Measurements from ENCODE around the gene FILIP1L. TPM values are rescaled to one million over a fixed set of nuclear protein-coding genes. Genes with fewer than 3 reads are reported as not detected.

Gene FILIP1L
- total and polyA plus RNA-seq, 12 donors: 5.3 to 33.2 (median 17.4) TPM

DNA sequence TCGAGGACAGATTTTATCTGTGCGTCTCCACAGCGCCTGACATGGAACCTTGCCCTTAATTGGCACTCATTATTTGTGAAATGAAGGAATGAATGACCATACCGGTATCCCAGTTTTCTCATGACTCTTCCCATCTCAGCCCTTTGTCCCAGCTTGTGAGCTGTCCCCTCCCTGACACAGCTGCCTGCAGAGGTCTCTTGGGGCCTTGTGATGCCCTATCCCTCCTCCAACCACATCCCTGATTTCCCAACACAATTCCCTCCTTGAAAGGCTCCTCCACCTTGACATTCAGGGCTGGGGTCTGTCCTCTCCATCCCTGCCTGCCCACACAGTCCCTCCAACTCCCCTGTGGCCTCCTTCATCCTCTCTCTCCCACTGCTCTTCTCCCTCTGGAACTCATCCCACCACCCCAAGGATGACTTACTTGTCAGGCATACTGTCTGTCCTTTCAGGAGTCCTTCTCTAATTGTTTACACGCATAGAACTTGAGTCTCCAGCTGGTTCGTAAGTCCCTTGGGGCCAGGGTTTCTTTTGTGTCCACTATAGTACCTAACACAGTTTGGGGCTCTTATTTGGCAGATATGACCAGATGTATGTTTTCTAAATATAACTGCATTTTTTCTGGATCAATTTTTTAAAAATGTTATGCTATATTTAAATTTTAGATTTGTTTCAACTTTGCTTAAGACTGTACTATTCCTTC lies 35.6 kb upstream of the FILIP1L start:
- DNase-seq: no peak
- Histone ChIP-seq H3K27ac (peak overlapping the region in 3 of 5 donors; percentile 43 to 70 (median 58)), H3K9me3 (replicated peaks in 1 of 3) (no peaks in the 10 kb centered on the region), H3K4me1 (replicated peaks in 1 of 2) (peaks cover 0 to 21% of the 10 kb centered on the region in 2 donors), H3K36me3 (replicated peaks in 1 of 2) (no peaks in the 10 kb centered on the region), H3K27me3 (no peaks in the 10 kb centered on the region), H3K4me3 (no peak overlapping the region)
- 91 to 96% (median 95%) methylated on average over 6 of the region's 6 CpGs for WGBS, 4 donors
- TF ChIP-seq, protein P1, sequence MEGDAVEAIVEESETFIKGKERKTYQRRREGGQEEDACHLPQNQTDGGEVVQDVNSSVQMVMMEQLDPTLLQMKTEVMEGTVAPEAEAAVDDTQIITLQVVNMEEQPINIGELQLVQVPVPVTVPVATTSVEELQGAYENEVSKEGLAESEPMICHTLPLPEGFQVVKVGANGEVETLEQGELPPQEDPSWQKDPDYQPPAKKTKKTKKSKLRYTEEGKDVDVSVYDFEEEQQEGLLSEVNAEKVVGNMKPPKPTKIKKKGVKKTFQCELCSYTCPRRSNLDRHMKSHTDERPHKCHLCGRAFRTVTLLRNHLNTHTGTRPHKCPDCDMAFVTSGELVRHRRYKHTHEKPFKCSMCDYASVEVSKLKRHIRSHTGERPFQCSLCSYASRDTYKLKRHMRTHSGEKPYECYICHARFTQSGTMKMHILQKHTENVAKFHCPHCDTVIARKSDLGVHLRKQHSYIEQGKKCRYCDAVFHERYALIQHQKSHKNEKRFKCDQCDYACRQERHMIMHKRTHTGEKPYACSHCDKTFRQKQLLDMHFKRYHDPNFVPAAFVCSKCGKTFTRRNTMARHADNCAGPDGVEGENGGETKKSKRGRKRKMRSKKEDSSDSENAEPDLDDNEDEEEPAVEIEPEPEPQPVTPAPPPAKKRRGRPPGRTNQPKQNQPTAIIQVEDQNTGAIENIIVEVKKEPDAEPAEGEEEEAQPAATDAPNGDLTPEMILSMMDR (IDR thresholded peaks at IDR 0.05): no peak
- TF ChIP-seq POLR2A (IDR thresholded peaks at IDR 0.05): no peak
- intact Hi-C loops (cut with DNase I): loop anchor here in 1 of 2 donors (10.0 kb wide), 1 partner anchor 75 kb away; no protein-coding TSS in a partner anchor

GRCh38 chr3:100149130-100149529 lies 34.8 kb upstream of the FILIP1L start:
- H3K36me3 ChIP-seq (replicated peaks in 1 of 2): no peaks in the 10 kb centered on the region
- intact Hi-C loops (cut with DNase I): no loop called here
- H3K27ac ChIP-seq: no peak overlapping the region
- H3K4me1 ChIP-seq (replicated peaks in 1 of 2): peaks cover 0 to 21% of the 10 kb centered on the region in 2 donors
- TF ChIP-seq, protein P1 (IDR thresholded peaks at IDR 0.05): no peak
- no peak for TF ChIP-seq POLR2A (IDR thresholded peaks at IDR 0.05)
- 83 to 97% (median 88%) methylated on average over 2 of the region's 2 CpGs for WGBS, 4 donors
- no peak for DNase-seq
- H3K9me3 ChIP-seq (replicated peaks in 1 of 3): no peaks in the 10 kb centered on the region
- H3K27me3 ChIP-seq: no peaks in the 10 kb centered on the region
- H3K4me3 ChIP-seq: no peak overlapping the region

- WGBS, 4 donors: 83 to 100% (median 92%) methylated on average over 1 of the region's 1 CpG
- Histone ChIP-seq H3K36me3 (replicated peaks in 1 of 2) (no peaks in the 10 kb centered on the region), H3K27me3 (no peaks in the 10 kb centered on the region), H3K4me3 (no peak overlapping the region), H3K4me1 (replicated peaks in 1 of 2) (no peaks in the 10 kb centered on the region), H3K27ac (no peak overlapping the region), H3K9me3 (replicated peaks in 1 of 3) (no peaks in the 10 kb centered on the region)
- no peak for DNase-seq
- TF ChIP-seq POLR2A (IDR thresholded peaks at IDR 0.05): no peak
- intact Hi-C loops (cut with DNase I): no loop called here
Observed at GRCh38 chr3:100144255-100144866, 30.1 kb upstream of the FILIP1L start.

DNA sequence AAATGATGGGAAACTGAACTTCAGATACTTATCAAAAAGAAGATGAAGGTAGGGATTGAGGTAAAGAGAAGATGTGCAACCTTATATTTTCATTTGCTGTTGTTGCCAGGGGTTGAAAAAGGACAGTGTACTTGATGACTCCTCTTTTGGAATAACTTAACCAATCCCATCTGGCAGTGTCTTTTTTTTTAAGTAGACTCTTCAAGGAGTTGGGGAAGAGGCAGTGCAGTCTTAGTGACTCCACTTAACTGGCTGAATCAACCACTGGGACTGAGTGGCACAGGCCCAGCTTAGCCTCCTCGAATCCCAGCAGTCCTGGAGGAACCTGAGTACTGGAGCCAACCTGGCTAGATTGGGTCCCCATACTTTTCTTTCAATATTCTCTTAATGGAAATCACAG lies 27.3 kb upstream of the FILIP1L start:
- Histone ChIP-seq H3K27me3 (no peaks in the 10 kb centered on the region), H3K36me3 (replicated peaks in 1 of 2) (no peaks in the 10 kb centered on the region), H3K9me3 (replicated peaks in 1 of 3) (no peaks in the 10 kb centered on the region), H3K4me3 (no peak overlapping the region), H3K27ac (no peak overlapping the region), H3K4me1 (replicated peaks in 1 of 2) (no peaks in the 10 kb centered on the region)
- intact Hi-C loops (cut with DNase I): no loop called here
- no peak for TF ChIP-seq POLR2A (IDR thresholded peaks at IDR 0.05)
- TF ChIP-seq, protein P1 (IDR thresholded peaks at IDR 0.05): no peak
- DNase-seq: no peak
- 84 to 93% (median 88%) methylated on average over 1 of the region's 1 CpG for WGBS, 4 donors

Measured in adrenal gland (tissue), 12 donors.